GM21447 (cell line): ENCODE data around the gene KCNN3.

Source experiments
- ATAC-seq: cut with Tn5 transposase; IDR thresholded peaks from one replicate; pipeline ENCODE4 v1.9.1; 2021; ENCODE audit not compliant: unreplicated experiment

The KCNN3 gene

DNA sequence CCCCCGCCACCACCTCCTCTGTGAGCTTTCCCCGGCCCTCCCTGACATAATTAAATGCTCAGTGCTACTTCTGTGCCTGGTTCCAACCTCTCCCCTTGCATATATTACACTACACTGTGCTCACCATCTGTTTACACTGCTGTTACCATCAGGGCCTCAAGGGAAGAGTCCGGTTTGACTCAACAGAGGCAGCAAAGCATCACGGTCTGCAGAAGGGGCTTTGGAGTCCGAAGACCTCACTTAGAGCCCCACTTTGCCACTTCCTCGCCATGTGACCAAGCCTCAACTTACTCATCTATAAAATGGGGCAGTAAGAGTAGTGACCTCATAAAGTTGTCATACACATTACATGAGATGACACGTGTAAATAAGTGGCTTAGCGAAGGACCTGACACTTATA is 27.4 kb downstream of the KCNN3 start:
- ATAC-seq, result no peak

GRCh38 chr1:154841384-154841783 is 28.7 kb downstream of the KCNN3 start:
- no peak for ATAC-seq

- no peak for ATAC-seq
These were observed 29.6 kb downstream of the KCNN3 start for GRCh38 chr1:154840269-154841176.

DNA sequence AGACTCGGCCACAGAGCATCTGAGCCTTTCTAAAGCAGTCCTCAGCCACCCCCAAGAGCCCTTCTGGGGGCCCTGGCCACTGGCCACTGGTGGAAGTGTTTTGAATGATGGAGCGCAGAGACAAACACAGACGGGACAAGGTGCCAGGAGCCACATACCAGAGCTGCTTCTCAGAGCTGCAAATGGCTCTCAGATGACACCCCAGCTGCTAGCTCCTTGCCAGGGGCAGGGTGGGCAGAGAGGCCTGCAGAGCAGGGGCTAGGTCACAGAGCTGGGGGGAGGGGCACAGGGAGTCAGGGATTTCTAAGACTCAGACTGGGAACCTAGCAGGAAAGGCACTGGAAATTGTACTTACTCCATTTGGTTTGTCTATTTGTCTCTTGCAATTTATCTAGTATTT is 30.4 kb downstream of the KCNN3 start:
- no peak for ATAC-seq

DNA sequence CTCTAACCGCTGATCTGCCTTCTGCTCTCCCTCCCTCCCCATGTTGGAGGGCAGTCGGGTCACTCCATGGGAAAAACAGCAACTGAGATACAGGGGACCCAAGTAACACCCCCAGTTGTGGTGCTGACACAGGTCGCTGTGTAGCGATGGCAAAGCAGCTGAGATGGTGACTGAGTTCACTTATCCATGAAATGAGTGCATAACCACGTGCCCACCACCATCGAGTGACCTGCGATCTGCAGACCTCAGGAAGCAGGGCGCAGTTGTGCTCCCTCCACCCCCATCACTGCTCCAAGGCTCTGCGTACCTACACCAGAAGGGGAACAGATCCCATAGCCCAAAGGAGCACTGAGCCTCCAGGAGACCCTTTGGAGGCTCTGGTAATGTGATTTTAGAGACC is 31.1 kb downstream of the KCNN3 start:
- no peak for ATAC-seq

DNA sequence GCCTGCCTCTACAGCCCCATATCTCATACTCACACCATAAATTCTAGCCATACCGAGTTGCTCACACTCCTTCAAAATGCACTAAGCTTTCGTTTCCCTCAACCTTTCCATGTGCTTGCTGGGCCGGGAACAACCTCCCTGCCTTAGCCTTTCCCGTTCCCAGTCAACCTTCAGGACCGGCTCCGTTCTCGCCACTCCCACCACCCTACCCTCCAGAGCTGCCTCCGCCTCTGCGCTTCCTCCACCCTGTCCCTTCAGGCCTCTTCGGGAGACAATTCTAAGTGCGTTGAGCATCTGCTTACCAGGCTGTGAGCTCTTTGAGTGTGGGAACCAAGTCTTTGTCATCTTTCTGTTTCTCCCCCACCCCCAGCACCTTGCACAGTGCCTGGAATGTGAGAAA is 31.6 kb downstream of the KCNN3 start:
- no peak for ATAC-seq

GRCh38 chr1:154837672-154838171 is 32.4 kb downstream of the KCNN3 start:
- ATAC-seq, result peak; percentile 72

DNA sequence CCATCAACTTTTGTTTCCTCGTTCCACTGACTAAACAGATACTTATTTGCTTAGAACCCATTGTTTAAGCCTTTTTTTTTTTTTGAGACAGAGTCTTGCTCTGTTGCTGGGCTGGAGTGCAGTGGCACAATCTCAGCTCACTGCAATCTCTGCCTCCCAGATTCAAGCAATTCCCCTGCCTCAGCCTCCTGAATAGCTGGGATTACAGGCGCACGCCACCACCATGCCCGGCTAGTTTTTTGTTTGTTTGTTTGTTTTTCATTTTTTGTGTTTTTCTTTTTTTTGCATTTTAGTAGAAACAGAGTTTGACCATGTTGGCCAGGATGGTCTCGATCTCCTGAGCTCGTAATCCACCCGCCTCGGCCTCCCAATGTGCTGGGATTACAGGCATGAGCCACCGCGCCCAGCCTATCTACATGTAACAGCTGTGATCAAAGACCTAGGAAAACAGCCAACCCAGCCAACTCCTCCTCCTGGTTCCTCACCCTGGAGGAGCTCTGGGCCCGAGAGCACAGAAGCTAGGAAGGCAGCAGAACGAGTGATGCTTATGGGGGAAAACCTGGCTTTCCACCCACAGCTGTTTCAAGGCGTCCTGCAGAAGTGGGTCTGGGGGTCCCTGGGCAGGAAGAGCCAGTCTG is 32.9 kb downstream of the KCNN3 start:
- no peak for ATAC-seq

DNA sequence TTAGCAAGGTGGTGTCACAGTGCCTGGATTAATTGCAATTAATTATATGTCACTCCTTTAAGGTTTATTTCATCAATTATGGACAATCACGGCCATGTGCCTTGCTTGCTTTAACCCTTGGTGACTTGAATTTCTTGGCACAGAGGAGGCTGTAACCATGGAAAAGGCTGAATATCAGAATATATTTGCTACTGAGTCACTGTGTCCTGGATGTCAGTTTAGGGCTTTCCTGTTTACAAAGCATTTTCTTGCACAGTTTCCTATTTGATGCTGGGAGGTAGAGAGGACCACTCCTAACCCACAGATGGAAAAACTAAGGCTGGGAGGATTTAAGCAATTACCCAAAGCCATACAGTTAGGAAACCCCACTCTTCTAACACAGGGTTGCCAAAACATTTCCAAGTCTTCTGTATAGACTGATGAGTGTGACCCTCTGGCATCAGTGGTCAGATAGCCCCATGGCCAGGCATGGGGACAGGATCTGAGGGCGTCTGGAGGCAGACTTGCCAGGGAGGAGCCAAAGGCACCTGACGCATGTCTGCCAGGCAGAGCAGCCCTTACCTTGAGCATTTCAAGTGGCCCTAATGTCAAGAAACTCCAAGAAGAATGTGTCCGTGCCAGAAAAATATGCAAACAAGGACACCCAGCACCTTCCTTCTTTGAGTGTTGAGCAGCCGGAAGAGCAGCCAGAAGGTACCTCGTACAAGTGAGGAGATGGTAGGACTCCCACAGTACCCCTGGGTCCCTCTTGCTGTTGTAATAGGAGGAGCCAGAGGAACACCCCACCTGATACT is 34.4 kb downstream of the KCNN3 start:
- ATAC-seq, result no peak

DNA sequence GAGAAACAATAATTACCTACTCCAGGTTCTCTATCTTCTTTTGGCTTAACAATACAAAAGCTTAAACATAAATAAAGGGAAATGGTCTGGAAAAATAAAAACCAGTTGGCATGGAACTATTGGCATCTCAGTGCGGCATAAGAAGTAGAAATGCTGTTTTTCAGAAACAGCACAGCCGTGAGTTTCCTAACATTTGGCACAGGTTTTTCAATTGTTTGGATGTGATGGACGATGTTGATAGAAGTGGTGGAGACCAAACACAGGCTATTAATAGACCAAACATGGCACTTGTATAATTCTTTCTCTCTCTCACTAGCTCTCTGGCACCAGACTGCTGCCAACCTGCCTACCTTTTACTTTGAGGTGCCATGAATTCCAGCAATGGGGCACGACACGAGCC is 36.2 kb downstream of the KCNN3 start:
- ATAC-seq, result no peak

DNA sequence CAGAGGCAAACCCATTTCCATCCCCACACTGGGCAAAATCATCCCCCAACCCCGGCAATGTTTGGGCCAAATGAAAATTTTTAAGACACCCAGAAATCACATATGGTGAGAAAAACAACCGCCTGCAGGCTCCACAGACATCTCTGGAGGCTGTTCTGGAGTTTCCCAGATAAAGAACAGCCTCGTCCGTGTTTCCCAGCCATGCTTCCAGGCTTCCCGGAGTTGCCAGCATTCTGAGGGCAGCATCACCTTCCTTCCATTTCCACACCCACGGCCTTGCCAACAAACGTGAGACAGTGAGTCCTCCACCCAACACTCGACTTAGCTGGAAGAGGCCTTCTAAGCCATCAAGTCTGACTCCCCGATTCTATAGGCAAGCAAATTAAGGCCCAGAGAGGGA is 36.9 kb downstream of the KCNN3 start:
- ATAC-seq, result no peak

DNA sequence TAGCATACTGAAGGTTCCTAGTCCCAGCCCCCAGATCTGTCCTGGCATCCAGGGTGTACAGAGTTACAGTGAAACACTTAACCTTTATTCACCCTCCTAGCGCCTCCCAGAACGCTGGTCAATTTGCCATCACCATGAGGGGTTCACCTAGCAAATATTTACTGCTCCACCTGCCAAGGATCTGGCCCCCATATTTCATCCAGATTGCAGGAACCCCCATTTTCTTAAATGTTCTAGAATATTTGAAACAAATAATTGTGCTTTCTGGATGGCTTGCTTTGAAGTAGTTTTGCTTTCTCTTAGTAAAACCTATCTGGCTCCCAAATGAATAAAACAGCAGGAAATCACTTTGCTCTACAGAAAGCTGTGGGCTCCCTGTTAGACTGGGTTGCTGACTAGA is 37.7 kb downstream of the KCNN3 start:
- no peak for ATAC-seq

DNA sequence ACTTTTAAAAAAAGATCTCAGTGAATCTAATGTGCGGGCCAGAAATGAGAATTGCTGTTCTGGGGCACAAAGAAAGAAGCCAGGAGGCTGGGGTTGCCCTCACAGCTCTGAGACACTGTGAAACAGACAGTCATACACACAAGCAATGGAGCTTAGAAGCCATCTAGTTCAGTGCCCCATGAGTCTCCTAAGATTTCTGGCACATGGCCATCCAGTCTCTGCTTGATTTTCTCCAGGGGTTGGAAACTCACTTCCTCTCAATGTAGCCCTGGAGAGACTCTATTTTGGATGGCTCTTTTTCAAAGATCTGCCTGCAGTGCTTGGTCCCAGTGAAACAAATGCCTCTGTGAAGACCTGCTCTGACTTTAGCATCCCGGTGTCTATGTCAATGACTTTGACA is 38.6 kb downstream of the KCNN3 start:
- no peak for ATAC-seq

- no peak for ATAC-seq
These were observed 41.0 kb downstream of the KCNN3 start for GRCh38 chr1:154829062-154829461.

- no peak for ATAC-seq
These were observed 45.7 kb downstream of the KCNN3 start for GRCh38 chr1:154824179-154825000.

DNA sequence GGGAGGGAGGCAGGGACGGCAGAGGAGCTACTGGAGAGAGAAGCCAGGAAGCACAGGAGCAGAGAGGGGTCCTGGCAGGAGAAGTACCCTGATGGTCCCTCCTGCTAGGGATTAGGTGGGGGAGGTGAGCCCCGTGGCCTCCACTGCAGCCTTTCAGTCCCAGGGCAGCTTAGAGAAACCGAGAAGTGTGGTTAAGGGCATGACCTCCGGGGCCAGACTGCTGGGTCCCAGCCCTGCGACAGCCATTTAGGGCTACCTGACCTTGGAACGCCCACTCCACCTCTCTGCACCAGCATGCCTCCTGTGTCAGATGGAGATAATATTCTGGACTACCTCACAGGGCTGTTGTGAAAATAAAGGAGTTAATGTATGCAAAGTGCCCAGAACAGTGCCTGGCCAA is 47.4 kb downstream of the KCNN3 start:
- no peak for ATAC-seq

DNA sequence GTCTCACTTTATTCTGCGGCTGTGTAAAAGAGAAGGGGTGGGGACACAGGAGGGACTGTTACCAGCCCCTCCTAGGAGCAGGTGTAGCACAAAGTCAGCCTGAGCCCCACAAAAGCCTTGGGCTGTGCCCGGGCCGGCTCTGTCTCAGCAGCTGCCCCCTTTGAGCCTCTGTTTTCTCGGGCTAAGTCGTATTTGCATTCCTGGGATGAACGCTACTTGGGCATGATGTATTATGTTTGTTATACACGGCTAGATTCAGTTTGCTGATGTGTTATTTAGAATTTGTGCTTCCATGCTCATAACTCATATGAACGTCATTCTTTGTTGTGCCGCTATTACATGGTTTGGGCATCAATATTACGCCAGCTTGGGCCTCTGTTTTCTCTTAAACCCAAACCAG is 47.8 kb downstream of the KCNN3 start:
- ATAC-seq, result no peak

DNA sequence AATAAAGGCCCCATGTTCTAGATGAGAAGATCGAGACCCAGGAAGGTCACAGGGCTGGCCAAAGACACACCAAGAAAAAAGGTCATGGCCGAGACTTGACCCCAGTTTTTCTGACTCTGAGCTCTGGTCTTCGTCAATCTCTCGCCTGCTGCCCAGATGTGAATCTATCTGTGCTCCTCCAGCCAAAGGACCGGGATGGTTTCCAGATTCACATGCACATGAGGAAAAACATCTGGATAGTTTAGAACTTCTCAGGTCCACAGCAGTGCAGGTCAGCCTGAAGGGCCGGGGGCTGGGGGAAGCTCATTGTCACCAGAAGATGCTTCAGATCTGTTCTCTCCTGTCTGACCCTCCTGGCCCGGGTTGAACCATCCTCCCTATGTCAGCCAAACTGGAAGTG is 49.0 kb downstream of the KCNN3 start:
- no peak for ATAC-seq

DNA sequence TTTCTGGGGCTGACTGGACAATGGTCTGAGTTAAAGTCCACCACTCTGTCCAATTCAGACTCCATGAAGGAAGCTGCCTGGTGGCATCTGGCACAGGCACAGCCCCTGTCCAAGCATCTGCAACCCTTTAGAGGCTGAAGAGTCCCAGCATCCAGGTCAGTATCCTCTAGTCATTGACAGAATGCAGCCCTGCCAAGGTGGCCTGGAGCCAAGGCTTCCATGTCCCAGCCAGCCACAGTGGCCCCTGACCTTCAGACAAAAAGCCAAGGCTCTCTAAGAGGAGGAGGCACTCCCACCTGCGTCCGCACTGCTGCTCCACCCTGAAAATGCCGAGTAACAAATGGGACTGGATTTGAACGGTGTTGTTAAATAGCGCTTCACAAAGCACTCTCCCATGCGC is 49.4 kb downstream of the KCNN3 start:
- ATAC-seq, result no peak
